Psoas muscle (tissue), 8 donors: ENCODE measurements around the gene DEPDC5. TPM values are rescaled to one million over a fixed set of nuclear protein-coding genes. Genes with fewer than 3 reads are reported as not detected.
A peak's percentile ranks its signal among the peaks of the same experiment; 100 is the strongest.

ENCODE experiments used
- ATAC-seq, 4 donors: fragments of 200-7000 bp; cut with Tn5 transposase; one replicate each; pipeline ENCODE4 v1.9.1; 2020; ENCODE audit warnings: moderate library complexity in 3 of 4, mild to moderate bottlenecking in 2 of 4
- DNase-seq, 2 donors: peaks; one replicate each; pipeline ENCODE4 v3.0.0-alpha.2; 2020
- H3K27ac ChIP-seq: fragments of 200-600 bp; one replicate; pipeline ENCODE4 v1.8.0; 2022
- H3K27me3 ChIP-seq, 3 donors: fragments of 200-600 bp in 1 of 3; one replicate each; pipeline versions ENCODE4 v1.6.1 to v1.8.0; 2013 to 2022; ENCODE audit warnings: low read length in 2 of 3, mild to moderate bottlenecking in 2 of 3, moderate library complexity in 1 of 3; ENCODE audit not compliant: insufficient read depth in 3 of 3
- H3K36me3 ChIP-seq, 2 donors: fragments of 200-600 bp in 1 of 2; one replicate each; pipeline versions ENCODE4 v1.6.1 to v1.8.0; 2013 to 2022; ENCODE audit warnings: low read depth in 1 of 2, mild to moderate bottlenecking in 1 of 2, moderate library complexity in 1 of 2; ENCODE audit not compliant: insufficient read depth in 1 of 2
- H3K4me1 ChIP-seq: fragments of 200-600 bp; one replicate; pipeline ENCODE4 v1.8.0; 2022
- H3K4me3 ChIP-seq: fragments of 200-600 bp; one replicate; pipeline ENCODE4 v1.8.0; 2022; ENCODE audit warnings: mild to moderate bottlenecking
- H3K9me3 ChIP-seq: fragments of 200-600 bp; one replicate; pipeline ENCODE4 v1.8.0; 2022
- WGBS, 3 donors: extraction: QIAGEN DNeasy Blood & Tissue Kit; methylation state at CpG; one replicate each; pipeline versions ENCODE4 v1.1.6 to v1.1.7; 2013; 5-methylcytosine and 5-hydroxymethylcytosine counted together
- intact Hi-C, 2 donors: fragments of 100-400 bp; cut with DNase I; formaldehyde crosslinking; loops; one replicate each; pipeline versions ENCODE4 v1.11.0 to v1.14.2; 2022
- polyA plus RNA-seq, 3 donors: library from polyadenylated mRNA; stranded (reverse); fragments of 200-250 nt; gene quantifications; one replicate each; pipeline ENCODE4 v1.2.3, GENCODE V29; 2013
- total RNA-seq, 4 donors: library from RNA; stranded (reverse); fragmentation: NEBNext Ultra II Directional in 2 of 4; extraction: Animal tissue kit (Norgen Biotek cat#: 25700) in 2 of 4; gene quantifications; one replicate each; pipeline versions ENCODE4 v1.2.1 to v1.2.4, GENCODE V29; 2021 to 2023
- TF ChIP-seq, protein P1 (sequence below): fragments of 200-600 bp; IDR thresholded peaks from one replicate; pipeline ENCODE4 v1.8.0; 2022; ENCODE audit warnings: antibody characterized with exemption
- donor health status: healthy with polysubstance abuse.
- donor health status: DM: no; HTN: no; CAD: no; lungs with moderate emphysema.
- donor health status: Bipolar disorder and iron deficiency.
- donor health status: healthy.
- donor health status: DM: yes; HTN: yes; CAD: no.
- donor health status: DM: no; HTN: no; CAD: no.
- donor health status: DM: no; HTN: no; CAD: no.
- donor health status: DM: yes; HTN: yes; CAD: no.

Gene DEPDC5
- total and polyA plus RNA-seq, 7 donors = 6.3 to 15.6 (median 9.1) TPM

- H3K36me3 ChIP-seq = no peaks in the 10 kb centered on the region
- no peak for ATAC-seq
- H3K9me3 ChIP-seq = no peaks in the 10 kb centered on the region
- 90 to 99% (median 92%) methylated on average over 10 of the region's 10 CpGs for WGBS, 3 donors
- intact Hi-C loops = no loop called here
- H3K4me3 ChIP-seq = no peak overlapping the region
- H3K4me1 ChIP-seq = peaks cover 8% of the 10 kb centered on the region
- no peaks in the 10 kb centered on the region for H3K27me3 ChIP-seq
- TF ChIP-seq, protein P1, sequence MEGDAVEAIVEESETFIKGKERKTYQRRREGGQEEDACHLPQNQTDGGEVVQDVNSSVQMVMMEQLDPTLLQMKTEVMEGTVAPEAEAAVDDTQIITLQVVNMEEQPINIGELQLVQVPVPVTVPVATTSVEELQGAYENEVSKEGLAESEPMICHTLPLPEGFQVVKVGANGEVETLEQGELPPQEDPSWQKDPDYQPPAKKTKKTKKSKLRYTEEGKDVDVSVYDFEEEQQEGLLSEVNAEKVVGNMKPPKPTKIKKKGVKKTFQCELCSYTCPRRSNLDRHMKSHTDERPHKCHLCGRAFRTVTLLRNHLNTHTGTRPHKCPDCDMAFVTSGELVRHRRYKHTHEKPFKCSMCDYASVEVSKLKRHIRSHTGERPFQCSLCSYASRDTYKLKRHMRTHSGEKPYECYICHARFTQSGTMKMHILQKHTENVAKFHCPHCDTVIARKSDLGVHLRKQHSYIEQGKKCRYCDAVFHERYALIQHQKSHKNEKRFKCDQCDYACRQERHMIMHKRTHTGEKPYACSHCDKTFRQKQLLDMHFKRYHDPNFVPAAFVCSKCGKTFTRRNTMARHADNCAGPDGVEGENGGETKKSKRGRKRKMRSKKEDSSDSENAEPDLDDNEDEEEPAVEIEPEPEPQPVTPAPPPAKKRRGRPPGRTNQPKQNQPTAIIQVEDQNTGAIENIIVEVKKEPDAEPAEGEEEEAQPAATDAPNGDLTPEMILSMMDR = no peak
- no peak overlapping the region for H3K27ac ChIP-seq
- no peak for DNase-seq
Measured at GRCh38 chr22:31915586-31915985, 161.8 kb downstream of the DEPDC5 start.

DNA sequence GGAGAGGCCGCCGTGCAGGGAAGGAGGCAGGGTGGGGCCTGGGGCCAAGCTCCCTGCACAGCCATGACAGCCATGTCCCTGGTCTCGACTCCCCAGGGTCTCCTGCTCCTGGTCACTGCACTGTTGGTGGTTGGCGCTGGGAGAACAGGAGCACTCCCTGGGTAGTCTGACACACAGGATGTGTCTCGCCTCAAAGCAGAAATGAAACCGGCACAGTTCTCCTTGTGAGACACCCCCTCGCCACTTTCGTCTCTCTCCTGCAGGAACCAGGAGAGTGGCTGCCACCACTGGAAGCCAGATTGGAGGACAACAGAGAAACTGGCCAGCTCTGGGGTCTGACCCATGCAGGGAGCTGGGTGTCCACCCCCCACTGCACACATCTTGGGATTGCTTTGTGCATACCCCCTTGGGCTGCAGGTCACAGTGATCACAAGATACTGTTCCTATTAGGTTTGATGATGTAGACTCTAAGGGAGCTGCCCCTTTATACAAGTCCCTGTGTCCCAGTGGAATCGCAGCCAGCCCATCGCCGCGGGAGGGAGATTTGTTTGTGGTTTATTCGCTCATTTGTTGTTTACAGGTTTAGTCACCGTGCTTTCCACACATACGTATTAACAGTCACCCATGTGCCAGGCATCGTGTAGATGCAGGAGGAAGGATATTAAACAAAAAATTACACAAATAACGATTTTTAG is 163.6 kb downstream of the DEPDC5 start:
- 76 to 78% (median 78%) methylated on average over 17 of the region's 17 CpGs for WGBS, 3 donors

GRCh38 chr22:31919730-31920129 is 165.9 kb downstream of the DEPDC5 start:
- H3K27me3 ChIP-seq = no peaks in the 10 kb centered on the region
- H3K27ac ChIP-seq = no peak overlapping the region
- no peak for DNase-seq
- no peaks in the 10 kb centered on the region for H3K36me3 ChIP-seq
- no peak for ATAC-seq
- intact Hi-C loops = no loop called here
- peaks cover 8% of the 10 kb centered on the region for H3K4me1 ChIP-seq
- TF ChIP-seq, protein P1 = no peak
- WGBS, 3 donors = 81 to 84% (median 81%) methylated on average over 3 of the region's 3 CpGs
- no peaks in the 10 kb centered on the region for H3K9me3 ChIP-seq
- H3K4me3 ChIP-seq = no peak overlapping the region

More for the DNA sequence above, 163.6 kb downstream of the DEPDC5 start:
- Histone ChIP-seq H3K27ac (no peak overlapping the region), H3K4me3 (no peak overlapping the region), H3K9me3 (no peaks in the 10 kb centered on the region), H3K36me3 (no peaks in the 10 kb centered on the region), H3K4me1 (peaks cover 8% of the 10 kb centered on the region), H3K27me3 (no peaks in the 10 kb centered on the region)
- DNase-seq (peak in 1 of 2 donors; percentile 39), ATAC-seq (no peak)
- TF ChIP-seq, protein P1 = no peak
- intact Hi-C loops = no loop called here

DNA sequence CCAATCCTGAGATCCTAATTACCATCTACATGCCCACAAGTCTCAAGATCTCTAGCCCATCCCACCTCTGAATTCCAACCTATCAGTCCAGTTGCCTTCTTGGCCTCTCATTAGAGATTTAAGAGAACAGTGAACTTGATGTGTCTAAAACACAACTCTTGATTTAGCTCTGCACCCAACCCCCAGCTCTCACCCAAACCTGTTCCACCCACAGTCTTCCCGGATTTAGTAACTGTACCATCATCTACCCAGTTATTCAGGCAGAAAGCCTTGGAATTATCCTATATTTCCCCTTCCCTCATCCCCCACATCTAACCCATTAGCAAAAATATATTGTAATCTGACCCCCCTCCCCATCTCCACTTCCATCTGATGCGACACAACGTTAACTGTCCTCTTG is 166.5 kb downstream of the DEPDC5 start:
- Histone ChIP-seq H3K4me1 (peaks cover 8% of the 10 kb centered on the region), H3K36me3 (no peaks in the 10 kb centered on the region), H3K4me3 (no peak overlapping the region), H3K27me3 (no peaks in the 10 kb centered on the region), H3K27ac (no peak overlapping the region), H3K9me3 (no peaks in the 10 kb centered on the region)
- 93 to 95% (median 94%) methylated on average over 3 of the region's 3 CpGs for WGBS, 3 donors
- TF ChIP-seq, protein P1 = no peak
- ATAC-seq = no peak
- no peak for DNase-seq
- intact Hi-C loops = no loop called here

- TF ChIP-seq, protein P1 = no peak
- no peaks in the 10 kb centered on the region for H3K27me3 ChIP-seq
- H3K4me3 ChIP-seq = no peak overlapping the region
- H3K27ac ChIP-seq = no peak overlapping the region
- DNase-seq (no peak), ATAC-seq (no peak)
- 84 to 91% (median 88%) methylated on average over 3 of the region's 3 CpGs for WGBS, 3 donors
- peaks cover 8% of the 10 kb centered on the region for H3K4me1 ChIP-seq
- H3K36me3 ChIP-seq = no peaks in the 10 kb centered on the region
- H3K9me3 ChIP-seq = no peaks in the 10 kb centered on the region
- intact Hi-C loops = no loop called here
Measured at GRCh38 chr22:31921106-31921505, 167.3 kb downstream of the DEPDC5 start.
